DOHH2 (cell line): ENCODE measurements around the gene PATL1.
"Not testable (repeated sequence)": the region's sequence is repeated elsewhere in the genome, so short reads cannot be mapped to it uniquely, and the experiment has no call there.

Experiments
- H3F3A ChIP-seq: fragments of 200-600 bp; sonication (generic), shearing (Covaris generic); 2 replicates; pipeline ENCODE4 v1.6.0; 2016; ENCODE audit warnings: antibody characterized with exemption, mild to moderate bottlenecking; ENCODE audit not compliant: control insufficient read depth, insufficient read depth
- H3K27ac ChIP-seq: fragments of 200-600 bp; sonication (generic); 2 replicates; pipeline ENCODE4 v1.5.1; 2014; ENCODE audit warnings: low read depth, mild to moderate bottlenecking, low read length, moderate library complexity
- H3K27me3 ChIP-seq: fragments of 200-600 bp; sonication (generic); 2 replicates; pipeline ENCODE4 v1.6.1; 2014; ENCODE audit warnings: mild to moderate bottlenecking, low read length, mixed read lengths; ENCODE audit not compliant: control insufficient read depth
- H3K36me3 ChIP-seq: fragments of 200-600 bp; sonication (generic); 2 replicates; pipeline ENCODE4 v1.6.1; 2014; ENCODE audit warnings: mild to moderate bottlenecking, low read length, moderate library complexity, mixed read lengths; ENCODE audit not compliant: control insufficient read depth
- H3K4me1 ChIP-seq: fragments of 200-600 bp; sonication (generic); 2 replicates; pipeline ENCODE4 v1.6.1; 2014; ENCODE audit warnings: mild to moderate bottlenecking, low read length, mixed read lengths; ENCODE audit not compliant: control insufficient read depth
- H3K4me2 ChIP-seq: fragments of 200-600 bp; sonication (generic); 2 replicates; pipeline ENCODE4 v1.6.0; 2014; ENCODE audit warnings: mild to moderate bottlenecking, low read length, moderate library complexity
- H3K4me3 ChIP-seq: fragments of 200-600 bp; sonication (generic); 2 replicates; pipeline ENCODE4 v1.5.1; 2014; ENCODE audit warnings: mild to moderate bottlenecking, low read length, mixed read lengths
- H3K79me2 ChIP-seq: fragments of 200-600 bp; sonication (generic); 2 replicates; pipeline ENCODE4 v1.6.1; 2014; ENCODE audit warnings: mild to moderate bottlenecking, low read length, mixed read lengths; ENCODE audit not compliant: control insufficient read depth
- H3K9me2 ChIP-seq: fragments of 200-600 bp; sonication (generic); replicated peaks from 2 replicates; pipeline ENCODE4 v1.6.1; 2014; ENCODE audit warnings: mild to moderate bottlenecking, low read length, mixed read lengths; ENCODE audit not compliant: control insufficient read depth
- H3K9me3 ChIP-seq: fragments of 200-600 bp; sonication (generic); 2 replicates; pipeline ENCODE4 v1.6.1; 2014; ENCODE audit warnings: antibody characterized with exemption, low read length, mixed read lengths; ENCODE audit not compliant: control insufficient read depth, insufficient read depth
- H4K20me1 ChIP-seq: fragments of 200-600 bp; sonication (generic); 2 replicates; pipeline ENCODE4 v1.6.0; 2014; ENCODE audit warnings: low read depth, mild to moderate bottlenecking, antibody characterized with exemption, low read length, moderate library complexity; ENCODE audit not compliant: control insufficient read depth, insufficient read depth
- CTCF ChIP-seq: fragments of 200-600 bp; sonication (generic); IDR thresholded peaks from one replicate; pipeline ENCODE4 v1.5.1; 2014; ENCODE audit warnings: antibody characterized with exemption, mild to moderate bottlenecking, low read depth, low read length; ENCODE audit not compliant: poor library complexity, severe bottlenecking
- EZH2phosphoT487 ChIP-seq: fragments of 200-600 bp; sonication (generic); IDR thresholded peaks from 2 replicates; pipeline ENCODE4 v1.6.1; 2017; ENCODE audit warnings: borderline replicate concordance, mild to moderate bottlenecking, antibody characterized with exemption, low read length, moderate library complexity, mixed read lengths

Gene PATL1

GRCh38 chr11:59692915-59693314 lies 24.1 kb upstream of the PATL1 start:
- no peak overlapping the region for H3K4me3 ChIP-seq
- H3K79me2 ChIP-seq, result no peaks in the 10 kb centered on the region
- H3K4me2 ChIP-seq, result no peak overlapping the region
- no peaks in the 10 kb centered on the region for H3K36me3 ChIP-seq
- H3F3A ChIP-seq, result no peaks in the 10 kb centered on the region
- H3K9me2 ChIP-seq, result no peaks in the 10 kb centered on the region
- no peak for TF ChIP-seq CTCF
- no peaks in the 10 kb centered on the region for H4K20me1 ChIP-seq
- H3K27ac ChIP-seq, result no peak overlapping the region
- no peaks in the 10 kb centered on the region; the same call in 1 of the 2 replicates for H3K9me3 ChIP-seq
- H3K27me3 ChIP-seq, result no peaks in the 10 kb centered on the region
- H3K4me1 ChIP-seq, result no peaks in the 10 kb centered on the region

DNA sequence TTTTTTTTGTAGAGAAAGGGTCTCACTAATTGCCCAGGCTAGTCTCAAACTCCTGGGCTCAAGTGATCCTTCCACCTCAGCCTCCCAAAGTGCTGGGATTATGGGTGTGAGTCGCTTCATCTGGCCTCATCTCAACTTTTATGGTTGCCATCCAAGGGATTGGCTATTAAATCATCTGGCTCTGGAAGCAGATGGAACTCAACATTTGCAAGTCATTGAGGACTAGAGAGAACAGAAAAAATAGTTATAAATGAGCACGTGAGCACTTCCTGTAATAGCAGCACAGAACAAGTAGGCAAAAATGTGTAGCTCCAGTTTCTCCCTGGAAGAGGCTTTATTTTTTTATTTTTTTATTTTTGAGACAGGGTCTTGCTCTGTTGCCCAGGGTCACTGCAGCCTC lies 22.3 kb upstream of the PATL1 start:
- Histone ChIP-seq H4K20me1 (no peaks in the 10 kb centered on the region), H3K27ac (no peak overlapping the region), H3K9me2 (no peaks in the 10 kb centered on the region), H3K36me3 (no peaks in the 10 kb centered on the region), H3K79me2 (no peaks in the 10 kb centered on the region), H3K27me3 (no peaks in the 10 kb centered on the region; the same call in 1 of the 2 replicates), H3K9me3 (no peaks in the 10 kb centered on the region; the same call in 1 of the 2 replicates), H3K4me3 (no peak overlapping the region), H3F3A (no peaks in the 10 kb centered on the region), H3K4me1 (no peaks in the 10 kb centered on the region), H3K4me2 (no peak overlapping the region)
- TF ChIP-seq CTCF, result no peak
- TF ChIP-seq EZH2phosphoT487, result no peak

GRCh38 chr11:59689015-59689414 lies 20.2 kb upstream of the PATL1 start:
- H3K36me3 ChIP-seq, result no peaks in the 10 kb centered on the region
- H3F3A ChIP-seq, result no peaks in the 10 kb centered on the region

GRCh38 chr11:59681260-59681725 lies 12.5 kb upstream of the PATL1 start:
- H3K36me3 ChIP-seq, H4K20me1 ChIP-seq, H3K4me3 ChIP-seq, H3K9me2 ChIP-seq, H3K27ac ChIP-seq, H3K4me1 ChIP-seq, H3K9me3 ChIP-seq, H3F3A ChIP-seq, H3K79me2 ChIP-seq, H3K4me2 ChIP-seq, H3K27me3 ChIP-seq: not testable (repeated sequence)

More at GRCh38 chr11:59689015-59689414, 20.2 kb upstream of the PATL1 start:
- H3K27ac ChIP-seq, result no peak overlapping the region
- H3K27me3 ChIP-seq, result peaks cover 7% of the 10 kb centered on the region
- H3K4me2 ChIP-seq, result no peak overlapping the region
- no peak overlapping the region for H3K4me3 ChIP-seq
- TF ChIP-seq CTCF, result no peak
- no peak for TF ChIP-seq EZH2phosphoT487
- H4K20me1 ChIP-seq, result no peaks in the 10 kb centered on the region
- peaks cover 4% of the 10 kb centered on the region; the same call in 1 of the 2 replicates for H3K9me3 ChIP-seq
- H3K9me2 ChIP-seq, result no peaks in the 10 kb centered on the region
- H3K4me1 ChIP-seq, result no peaks in the 10 kb centered on the region
- no peaks in the 10 kb centered on the region for H3K79me2 ChIP-seq
